Measurements from ENCODE around the gene GSPT1. TPM values are rescaled to one million over a fixed set of nuclear protein-coding genes. Genes with fewer than 3 reads are reported as not detected.
A peak's percentile ranks its signal among the peaks of the same experiment; 100 is the strongest.
"Not testable (repeated sequence)": the region's sequence is repeated elsewhere in the genome, so short reads cannot be mapped to it uniquely, and the experiment has no call there.

GSPT1 gene
- polyA plus RNA-seq (ENCODE audit: insufficient read length) = 140 TPM
- long read RNA-seq, donor 1, full-length matches to known transcripts = 21 of 21 reads
- long read RNA-seq, donor 1, partial matches to known transcripts = 0 of 21 reads
- long read RNA-seq, donor 1, other reads (novel, unspliced or antisense) = 0 of 21 reads
- long read RNA-seq, donor 2, full-length matches to known transcripts = 14 of 19 reads
- long read RNA-seq, donor 2, partial matches to known transcripts = 5 of 19 reads
- long read RNA-seq, donor 2, other reads (novel, unspliced or antisense) = 0 of 19 reads
- long read RNA-seq, donor 3, full-length matches to known transcripts = 11 of 11 reads
- long read RNA-seq, donor 3, partial matches to known transcripts = 0 of 11 reads
- long read RNA-seq, donor 3, other reads (novel, unspliced or antisense) = 0 of 11 reads
- long read RNA-seq, donor 4 = 0 reads
- long read RNA-seq, donor 5, full-length matches to known transcripts = 13 of 38 reads
- long read RNA-seq, donor 5, partial matches to known transcripts = 25 of 38 reads
- long read RNA-seq, donor 5, other reads (novel, unspliced or antisense) = 0 of 38 reads
- long read RNA-seq, donor 6, full-length matches to known transcripts = 14 of 14 reads
- long read RNA-seq, donor 6, partial matches to known transcripts = 0 of 14 reads
- long read RNA-seq, donor 6, other reads (novel, unspliced or antisense) = 0 of 14 reads
- long read RNA-seq, donor 7, full-length matches to known transcripts = 25 of 25 reads
- long read RNA-seq, donor 7, partial matches to known transcripts = 0 of 25 reads
- long read RNA-seq, donor 7, other reads (novel, unspliced or antisense) = 0 of 25 reads
- long read RNA-seq, donor 8, full-length matches to known transcripts = 16 of 16 reads
- long read RNA-seq, donor 8, partial matches to known transcripts = 0 of 16 reads
- long read RNA-seq, donor 8, other reads (novel, unspliced or antisense) = 0 of 16 reads

DNA sequence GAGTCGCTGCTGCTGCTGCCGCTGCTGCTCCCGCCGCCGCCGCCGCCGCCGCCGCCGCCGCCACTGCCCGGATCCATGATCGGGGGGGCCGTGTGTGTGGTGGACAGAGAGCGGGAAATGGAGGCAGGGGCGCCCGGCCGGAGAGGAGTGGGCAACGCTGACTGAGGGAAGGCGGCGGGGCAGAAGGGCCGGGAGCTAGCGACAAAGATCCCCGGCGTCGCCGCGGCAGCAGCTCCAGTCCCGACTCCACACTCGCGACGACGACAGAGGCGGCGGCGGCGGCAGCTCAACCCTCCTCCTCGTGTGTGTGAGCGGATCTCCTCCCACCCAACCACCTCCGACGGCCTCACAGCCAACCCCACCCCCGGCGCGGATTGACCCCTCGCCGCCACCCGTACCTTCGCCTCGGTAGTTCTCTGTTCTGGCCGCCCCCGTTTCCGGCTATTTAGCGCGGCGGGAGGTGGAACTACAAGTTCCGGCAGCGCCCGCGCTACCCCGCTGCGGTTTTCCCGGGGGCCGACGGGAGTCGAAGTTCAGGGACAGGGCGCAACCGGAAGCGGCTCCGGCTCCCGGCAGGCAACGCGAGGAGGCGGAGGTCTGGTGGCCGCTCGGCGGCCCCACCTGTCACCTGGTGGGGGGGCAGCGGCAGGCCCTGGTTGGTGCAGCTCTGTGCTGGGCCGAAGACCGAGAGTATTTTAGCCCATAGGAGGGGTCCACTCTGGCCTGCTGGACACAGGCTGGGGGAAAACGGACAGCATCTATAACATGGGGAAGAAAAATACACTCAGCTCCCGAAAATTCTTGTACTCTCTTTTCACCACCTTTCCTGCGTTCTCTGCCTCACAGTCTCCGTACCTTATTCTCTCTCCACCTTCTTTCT is at the start of gene GSPT1:
TSS of gene GSPT1 (minus strand) at position 313 of the 880 bp plus-strand sequence. CDS start at position 77, 236 bp downstream.
- DNase-seq = peak; percentile 98

DNA sequence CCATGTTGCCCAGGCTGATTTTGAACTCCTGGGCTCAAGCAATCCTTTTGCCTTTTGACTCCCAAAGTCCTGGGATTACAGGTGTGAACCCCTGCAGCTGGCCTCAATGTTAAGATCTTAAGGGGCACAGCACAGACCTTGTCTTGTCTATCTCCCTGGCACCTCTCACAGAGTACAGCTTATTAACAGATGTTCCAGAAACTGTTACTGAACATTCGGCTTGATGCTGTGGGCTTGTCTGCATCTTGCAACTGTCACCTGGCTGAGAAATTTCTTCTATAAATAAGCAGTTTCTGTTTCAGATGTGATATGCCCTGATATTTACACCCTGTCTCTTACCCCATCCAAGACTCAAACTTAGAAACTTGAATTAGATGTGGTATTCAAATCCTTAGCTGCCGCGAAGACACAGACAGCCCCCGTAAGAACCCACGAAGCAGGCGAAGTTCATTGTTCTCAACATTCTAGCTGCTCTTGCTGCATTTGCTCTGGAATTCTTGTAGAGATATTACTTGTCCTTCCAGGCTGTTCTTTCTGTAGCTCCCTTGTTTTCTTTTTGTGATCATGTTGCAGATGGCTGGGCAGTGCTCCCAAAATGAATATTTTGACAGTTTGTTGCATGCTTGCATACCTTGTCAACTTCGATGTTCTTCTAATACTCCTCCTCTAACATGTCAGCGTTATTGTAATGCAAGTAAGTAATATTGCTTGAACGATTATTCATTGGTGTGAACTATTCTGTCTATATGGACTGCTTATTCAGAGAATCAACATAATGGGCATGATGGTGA is 49.2 kb upstream of the GSPT1 start, which contains the start of gene TNFRSF17:
TSS of gene TNFRSF17 (plus strand) at position 450 of the 791 bp plus-strand sequence. CDS start at position 565, 115 bp downstream.
- no peak for DNase-seq

DNA sequence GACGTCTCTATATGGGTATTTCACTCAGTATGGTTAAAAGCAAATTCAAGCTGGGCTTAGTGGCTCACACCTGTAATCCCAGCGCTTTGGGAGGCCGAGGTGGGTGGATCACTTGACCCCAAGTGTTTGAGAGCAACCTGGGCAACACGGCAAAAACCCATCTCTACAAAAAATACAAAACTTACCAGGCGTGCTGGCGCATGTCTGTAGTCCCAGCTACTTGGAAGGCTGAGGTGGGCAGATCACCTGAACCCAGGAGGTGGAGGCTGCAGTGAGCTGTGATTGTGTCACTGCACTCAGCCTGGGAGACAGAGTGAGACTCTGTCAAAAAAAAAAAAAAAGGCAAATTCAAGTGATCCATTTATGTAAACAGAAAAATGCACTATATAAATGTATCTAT is 48.0 kb upstream of the GSPT1 start:
- no peak for DNase-seq

DNA sequence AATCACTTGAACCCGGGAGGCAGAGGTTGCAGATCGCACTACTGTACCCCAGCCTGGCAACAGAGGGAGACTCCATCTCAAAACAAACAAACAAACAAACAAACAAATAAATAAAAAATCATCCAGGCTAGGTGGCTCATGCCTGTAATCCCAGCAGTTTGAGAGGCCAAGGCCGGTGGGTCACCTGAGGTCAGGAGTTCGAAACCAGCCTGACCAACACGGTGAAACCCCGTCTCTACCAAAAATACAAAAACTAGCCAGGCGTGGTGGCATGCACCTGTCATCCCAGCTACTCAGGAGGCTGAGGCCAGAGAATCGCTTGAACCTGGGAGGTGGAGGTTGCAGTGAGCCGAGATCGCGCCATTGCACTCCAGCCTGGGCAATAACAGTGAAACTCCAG is 47.2 kb upstream of the GSPT1 start:
- not testable (repeated sequence) for DNase-seq

- DNase-seq = not testable (repeated sequence)
Observed at GRCh38 chr16:11962457-11962856, 46.7 kb upstream of the GSPT1 start.

- DNase-seq = no peak
Observed at GRCh38 chr16:11957591-11958395, 42.0 kb upstream of the GSPT1 start.

DNA sequence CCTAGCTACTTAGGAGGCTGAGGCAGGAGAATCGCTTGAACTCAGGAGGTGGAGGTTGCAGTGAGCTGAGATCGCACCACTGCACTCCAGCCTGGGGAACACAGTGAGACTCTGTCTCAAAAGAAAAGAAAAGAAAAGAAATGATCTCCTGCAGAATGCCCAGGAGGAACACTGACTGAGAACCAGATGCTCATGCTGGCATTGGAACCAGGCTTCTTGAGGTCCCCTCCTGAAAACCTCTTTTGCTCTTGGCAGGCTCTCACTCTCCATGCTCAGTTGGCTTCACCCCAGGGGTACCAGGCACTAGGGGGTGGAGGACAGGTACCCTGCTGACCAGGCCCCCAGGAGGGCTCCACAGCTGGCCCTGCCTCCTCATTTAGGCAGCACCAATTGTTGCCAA is 40.8 kb upstream of the GSPT1 start:
- DNase-seq = no peak

DNA sequence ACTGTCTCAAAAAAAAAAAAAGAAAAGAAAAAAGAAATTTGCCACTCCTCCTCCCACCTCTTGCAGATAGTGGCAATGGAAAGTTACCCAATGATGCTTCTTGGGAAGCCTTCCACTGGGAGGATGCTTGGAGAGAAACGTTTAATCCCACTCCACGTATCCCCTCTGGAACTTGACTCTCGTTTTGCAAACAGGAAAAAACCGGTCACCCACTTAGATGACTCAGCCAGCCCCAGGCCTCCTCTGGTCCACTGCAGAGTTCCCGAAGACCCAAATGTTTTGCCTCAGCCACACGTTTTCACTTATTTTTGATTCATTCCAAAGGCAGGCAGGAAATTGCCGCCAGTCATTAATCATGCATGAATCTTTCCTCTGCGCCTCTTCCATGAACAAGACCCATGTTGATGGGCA is 40.0 kb upstream of the GSPT1 start:
- no peak for DNase-seq

GRCh38 chr16:11953576-11953975 is 37.8 kb upstream of the GSPT1 start:
- DNase-seq = not testable (repeated sequence)

- DNase-seq = no peak
Observed at GRCh38 chr16:11950388-11950787, 34.6 kb upstream of the GSPT1 start.

- DNase-seq = peak; percentile 53
Observed at GRCh38 chr16:11949527-11949926, 33.8 kb upstream of the GSPT1 start.

GRCh38 chr16:11948819-11949218 is 33.1 kb upstream of the GSPT1 start:
- DNase-seq = no peak

DNA sequence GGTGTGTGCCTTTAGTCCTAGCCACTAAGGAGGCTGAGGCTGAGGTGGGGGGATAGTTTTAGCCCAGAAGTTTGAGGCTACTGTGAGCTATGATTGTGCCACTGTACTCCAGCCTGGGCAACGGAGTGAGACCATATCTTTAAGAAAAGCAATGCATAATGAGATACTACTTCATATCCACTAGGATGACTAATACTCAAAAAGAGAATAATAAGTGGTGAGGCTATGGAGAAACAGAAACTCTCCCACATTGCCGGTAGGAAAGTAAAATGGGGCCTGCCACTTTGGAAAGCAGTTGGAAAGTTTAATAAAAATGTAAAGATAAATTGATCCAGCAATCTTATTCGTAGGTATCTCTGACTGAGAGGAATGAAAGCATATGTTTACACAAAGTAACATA is 30.7 kb upstream of the GSPT1 start:
- DNase-seq = no peak

GRCh38 chr16:11941945-11942344 is 26.2 kb upstream of the GSPT1 start, which contains the start of gene NPIPB2:
TSS of gene NPIPB2 (minus strand) at chr16:11942045. CDS start at chr16:11942045, 0 bp downstream.
- not testable (repeated sequence) for DNase-seq

DNA sequence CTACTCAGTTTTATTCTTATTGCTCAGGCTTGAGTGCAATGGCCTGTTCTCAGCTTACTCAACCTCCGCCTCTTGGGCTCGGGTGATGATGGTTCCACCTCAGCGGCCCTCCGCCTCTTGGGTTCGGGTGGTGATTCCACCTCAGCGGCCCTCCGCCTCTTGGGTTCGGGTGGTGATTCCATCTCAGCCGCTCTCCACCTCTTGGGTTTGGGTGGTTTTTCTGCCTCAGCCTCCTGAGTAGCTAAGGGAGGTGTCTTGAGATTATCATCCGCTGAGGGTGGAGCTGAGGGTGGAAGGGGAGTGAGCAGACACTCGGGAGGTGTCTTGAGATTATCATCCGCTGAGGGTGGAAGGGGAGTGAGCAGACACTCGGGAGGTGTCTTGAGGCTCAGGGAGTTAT is 11.6 kb upstream of the GSPT1 start:
- not testable (repeated sequence) for DNase-seq

DNA sequence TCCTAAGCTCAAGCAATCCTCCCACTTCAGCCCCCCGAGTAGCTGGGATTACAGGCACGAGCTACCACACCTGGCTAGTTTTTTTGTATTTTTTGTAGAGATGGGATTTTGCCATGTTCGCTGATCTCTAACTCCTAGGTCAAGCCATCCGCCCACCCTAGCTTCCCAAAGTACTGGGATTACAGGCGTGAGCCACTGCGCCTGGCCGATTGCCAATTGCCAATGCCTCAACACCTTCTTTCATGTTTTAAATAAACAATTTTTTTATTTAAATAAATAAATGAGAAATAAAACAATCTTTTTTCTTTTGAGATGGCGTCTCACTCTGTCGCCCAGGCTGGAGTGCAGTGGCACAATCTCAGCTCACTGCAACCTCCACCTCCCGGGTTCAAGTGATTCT is 8.3 kb upstream of the GSPT1 start:
- not testable (repeated sequence) for DNase-seq

DNA sequence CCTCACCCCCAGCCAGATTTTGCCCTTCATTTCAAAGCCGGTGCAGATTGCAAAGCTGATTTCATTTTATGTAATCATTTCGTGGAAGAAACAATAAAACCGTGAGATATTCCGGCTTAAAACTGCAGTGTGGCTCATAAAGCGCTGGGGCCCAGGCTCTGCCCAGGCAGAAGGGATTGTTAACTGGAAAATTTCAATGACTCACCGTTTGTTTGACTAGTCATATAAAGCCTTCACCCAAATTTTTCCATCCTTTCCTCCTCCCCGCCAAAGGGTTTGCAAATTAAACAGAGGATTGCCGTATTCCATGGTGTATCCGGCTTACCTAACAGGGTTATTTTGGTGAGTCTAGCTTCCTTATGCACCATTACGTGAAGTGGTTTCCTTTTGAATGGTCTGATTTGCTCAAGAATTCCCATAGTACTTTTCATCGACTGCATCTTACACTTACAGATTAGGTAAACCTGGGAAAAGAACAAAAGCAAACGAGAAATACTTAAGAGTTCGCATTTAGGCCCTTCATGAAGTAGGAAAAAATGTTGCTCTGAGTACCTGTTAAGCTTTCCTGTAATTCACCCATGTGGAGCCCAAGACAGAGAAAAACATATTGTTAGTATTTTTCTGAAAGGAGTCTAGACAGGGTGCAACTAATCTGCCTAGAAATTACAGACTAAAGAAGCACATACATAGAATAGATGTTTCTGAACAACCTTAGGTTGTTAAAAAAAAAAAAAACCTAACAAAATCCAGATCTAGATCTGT is 949 bp upstream of the GSPT1 start:
- DNase-seq = no peak

GRCh38 chr16:11915114-11915643 is 577 bp downstream of the GSPT1 start:
- DNase-seq = no peak
